GM21367 (cell line): ENCODE measurements around the gene CYB5R3.
"Not testable (repeated sequence)": the region's sequence is repeated elsewhere in the genome, so short reads cannot be mapped to it uniquely, and the experiment has no call there.

Source experiments
- ATAC-seq: cut with Tn5 transposase; IDR thresholded peaks from one replicate; pipeline ENCODE4 v1.9.1; 2021; ENCODE audit not compliant: unreplicated experiment

The CYB5R3 gene

DNA sequence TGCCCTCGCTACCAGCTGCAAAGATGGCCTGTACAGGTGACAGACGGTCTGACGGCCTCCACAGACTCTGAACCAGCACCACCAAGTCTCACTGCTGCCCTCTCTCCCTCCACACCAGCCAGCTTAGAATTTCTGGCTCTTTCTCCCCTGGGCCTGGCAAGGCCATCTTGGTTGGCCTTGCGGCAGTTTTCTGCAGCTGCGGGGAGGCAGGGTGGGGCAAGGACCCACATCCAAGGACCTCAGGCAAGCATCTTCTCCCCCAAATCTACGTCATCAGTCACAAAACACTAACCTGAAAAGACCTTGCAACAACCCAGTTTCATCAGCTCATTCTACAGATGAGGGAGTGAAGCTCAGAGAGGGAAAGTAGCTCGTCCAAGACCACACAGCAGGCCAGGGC, 22.8 kb downstream of the CYB5R3 start:
- no peak for ATAC-seq

DNA sequence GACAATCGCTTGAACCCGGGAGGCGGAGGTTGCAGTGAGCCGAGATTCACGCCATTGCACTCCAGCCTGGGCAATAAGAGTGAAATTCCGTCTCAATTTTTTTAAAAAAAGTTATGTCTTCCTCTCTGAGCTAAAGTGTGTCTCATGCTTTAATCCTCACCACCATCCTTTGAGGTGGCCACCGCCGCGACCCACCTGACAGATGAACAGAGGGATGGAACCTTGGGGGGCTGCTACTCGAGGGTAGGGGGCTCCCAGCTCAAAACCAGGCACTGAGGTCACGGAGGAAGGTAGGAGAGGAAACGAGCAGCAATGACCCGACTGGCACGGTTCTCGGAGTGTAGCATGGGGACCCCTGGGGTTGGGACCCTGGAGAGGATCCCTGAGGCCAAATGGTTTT, 23.8 kb downstream of the CYB5R3 start:
- no peak for ATAC-seq

DNA sequence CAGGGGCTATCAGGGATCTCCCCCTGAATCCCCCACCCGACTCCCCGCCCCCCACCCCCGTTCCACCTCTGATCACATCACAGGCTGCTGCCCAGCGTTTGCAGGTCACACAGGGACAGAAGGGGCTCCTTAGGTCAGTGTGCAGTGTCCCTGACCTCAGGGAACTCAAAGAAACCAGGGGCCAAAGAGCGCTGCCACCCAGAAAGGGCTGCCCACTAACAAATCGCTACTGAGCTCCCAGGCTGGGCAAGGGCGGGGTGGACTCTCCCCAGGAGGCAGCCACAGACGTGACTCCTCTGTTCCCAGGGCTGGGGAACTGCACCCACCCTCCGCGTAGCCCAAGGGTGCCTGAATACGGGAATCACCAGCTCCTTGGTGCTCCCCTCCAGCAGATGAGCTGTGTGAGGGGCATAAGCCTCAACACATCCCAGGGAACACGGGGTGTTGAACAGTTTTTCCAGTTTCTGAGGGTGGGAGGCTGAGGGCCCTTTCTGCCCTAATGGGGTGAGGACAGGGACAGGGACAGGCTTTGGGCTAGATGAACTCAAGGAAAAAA, 24.6 kb downstream of the CYB5R3 start:
- no peak for ATAC-seq

DNA sequence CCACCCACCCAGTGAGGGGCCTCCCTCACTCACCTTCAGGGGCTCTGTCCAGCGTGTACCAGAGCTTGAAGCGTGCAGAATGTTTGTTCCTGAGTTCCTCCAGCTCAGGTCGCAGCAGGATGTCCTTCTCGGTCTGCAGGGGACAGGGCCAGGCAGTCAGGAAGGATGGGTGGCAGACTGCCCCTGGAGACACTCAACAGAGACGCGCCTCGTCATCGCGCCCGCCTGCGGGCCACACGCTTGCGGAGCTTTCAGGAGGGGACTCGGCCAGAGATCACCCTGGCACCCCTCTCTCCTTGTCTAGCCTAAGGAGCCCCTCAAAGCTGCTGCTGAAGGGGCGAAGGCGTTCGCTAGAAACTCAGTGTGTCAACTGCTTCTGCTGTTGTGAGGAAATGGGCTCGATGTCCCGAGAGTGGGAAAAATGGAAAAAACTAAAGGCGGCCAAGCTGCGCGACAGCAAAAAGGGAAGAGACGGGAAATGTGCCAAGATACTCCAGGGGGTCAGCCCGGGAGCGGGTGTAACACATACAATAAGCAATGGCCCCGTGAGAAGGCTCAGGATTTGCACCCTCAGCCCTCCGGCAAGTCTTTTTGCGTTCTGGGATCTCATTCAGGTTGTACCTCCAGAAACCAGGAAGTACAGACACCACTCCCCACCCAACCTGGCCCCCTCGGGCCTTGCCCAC, 25.3 kb downstream of the CYB5R3 start:
- ATAC-seq = no peak

DNA sequence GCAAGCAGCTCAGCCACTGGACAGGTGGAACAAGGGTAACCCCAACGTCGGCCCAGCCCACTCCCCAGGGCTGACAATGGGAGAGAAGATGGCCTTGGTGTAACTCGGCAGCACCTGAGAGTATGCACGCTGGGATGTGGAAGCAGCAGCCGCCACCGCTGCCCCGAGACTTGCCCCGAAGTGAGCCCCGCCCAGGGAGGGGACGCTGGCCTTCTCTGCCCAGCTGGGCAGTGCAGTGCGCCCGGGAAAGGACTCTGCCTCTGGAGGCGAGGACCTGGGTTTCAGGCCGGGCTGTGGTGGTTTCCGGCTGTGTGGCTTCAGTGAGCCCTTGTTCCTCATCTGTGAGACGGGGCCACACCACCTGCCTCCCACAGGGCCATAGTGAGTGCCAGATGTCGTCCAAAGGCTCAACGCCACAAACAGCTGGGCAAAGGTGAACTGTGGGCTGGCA, 25.9 kb downstream of the CYB5R3 start:
- no peak for ATAC-seq

DNA sequence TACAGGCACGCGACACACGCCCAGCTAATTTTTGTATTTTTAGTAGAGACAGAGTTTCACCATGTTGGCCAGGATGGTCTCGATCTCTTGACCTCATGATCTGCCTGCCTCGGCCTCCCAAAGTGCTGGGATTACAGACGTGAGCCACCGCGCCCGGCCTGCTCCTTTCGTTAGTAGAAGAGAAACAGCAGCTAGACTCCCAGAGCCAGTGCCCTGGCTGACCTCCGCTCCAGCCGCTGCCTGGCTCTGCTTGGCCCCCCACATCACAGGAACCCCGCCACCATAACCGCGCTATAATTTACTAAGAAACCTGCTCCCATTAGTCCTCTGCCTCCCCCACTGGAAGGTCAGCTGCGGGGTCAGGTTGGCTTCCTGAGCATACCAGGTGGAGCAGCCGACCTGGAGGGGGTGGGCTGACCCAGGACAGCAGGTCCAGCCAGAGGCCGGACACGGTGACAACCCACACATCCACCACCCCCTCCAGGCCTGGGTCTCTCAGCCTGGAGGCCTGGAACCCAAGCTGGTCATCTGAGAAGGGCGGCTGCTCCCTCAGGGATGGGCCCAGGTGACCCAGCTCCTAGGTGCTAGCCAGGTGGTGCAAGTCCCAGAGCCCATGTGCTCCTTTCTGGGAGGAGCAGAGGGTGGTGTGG, 27.0 kb downstream of the CYB5R3 start:
- ATAC-seq = no peak

DNA sequence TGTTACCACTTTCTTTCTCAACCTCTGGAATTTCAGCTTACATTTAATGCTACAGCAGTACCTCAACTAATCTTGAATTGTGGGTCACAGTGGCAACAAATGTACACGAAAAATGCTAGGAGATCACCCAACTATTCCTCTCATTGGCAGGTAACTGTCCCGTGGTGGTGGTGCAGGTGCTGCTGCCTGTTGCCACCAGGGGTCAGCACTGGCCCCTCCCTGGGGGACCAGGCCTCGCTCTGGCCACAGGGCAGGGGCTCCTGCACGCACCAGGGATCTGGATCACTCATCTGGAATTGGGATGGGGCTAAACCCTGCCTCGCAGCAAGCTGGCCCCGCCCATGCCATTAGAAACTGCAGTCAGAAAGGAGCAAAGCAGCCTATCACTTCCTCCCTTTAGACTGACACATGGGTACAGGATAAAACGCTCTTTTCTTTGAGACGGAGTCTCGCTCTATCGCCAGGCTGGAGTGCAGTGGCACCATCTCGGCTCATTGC, 27.6 kb downstream of the CYB5R3 start:
- ATAC-seq = no peak

DNA sequence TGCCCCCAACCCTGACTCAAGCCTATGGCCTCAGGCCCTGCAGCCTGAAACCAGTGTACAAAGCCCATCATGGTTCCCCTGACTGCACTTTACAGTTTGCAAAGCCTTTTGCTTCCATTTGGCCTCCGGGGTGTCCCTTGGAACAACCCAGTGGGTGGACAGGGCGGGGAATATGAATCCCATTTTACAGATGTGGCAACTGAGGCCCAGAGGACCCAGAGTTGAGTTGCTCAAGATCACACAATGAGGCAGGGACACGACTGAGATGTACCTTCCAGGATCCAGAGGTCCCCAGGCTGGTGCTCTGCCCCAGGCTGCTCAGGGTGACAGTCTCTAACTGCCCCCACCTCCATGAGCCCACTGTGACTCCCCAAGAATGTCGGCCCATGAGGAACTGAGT, 29.1 kb downstream of the CYB5R3 start:
- ATAC-seq = no peak

DNA sequence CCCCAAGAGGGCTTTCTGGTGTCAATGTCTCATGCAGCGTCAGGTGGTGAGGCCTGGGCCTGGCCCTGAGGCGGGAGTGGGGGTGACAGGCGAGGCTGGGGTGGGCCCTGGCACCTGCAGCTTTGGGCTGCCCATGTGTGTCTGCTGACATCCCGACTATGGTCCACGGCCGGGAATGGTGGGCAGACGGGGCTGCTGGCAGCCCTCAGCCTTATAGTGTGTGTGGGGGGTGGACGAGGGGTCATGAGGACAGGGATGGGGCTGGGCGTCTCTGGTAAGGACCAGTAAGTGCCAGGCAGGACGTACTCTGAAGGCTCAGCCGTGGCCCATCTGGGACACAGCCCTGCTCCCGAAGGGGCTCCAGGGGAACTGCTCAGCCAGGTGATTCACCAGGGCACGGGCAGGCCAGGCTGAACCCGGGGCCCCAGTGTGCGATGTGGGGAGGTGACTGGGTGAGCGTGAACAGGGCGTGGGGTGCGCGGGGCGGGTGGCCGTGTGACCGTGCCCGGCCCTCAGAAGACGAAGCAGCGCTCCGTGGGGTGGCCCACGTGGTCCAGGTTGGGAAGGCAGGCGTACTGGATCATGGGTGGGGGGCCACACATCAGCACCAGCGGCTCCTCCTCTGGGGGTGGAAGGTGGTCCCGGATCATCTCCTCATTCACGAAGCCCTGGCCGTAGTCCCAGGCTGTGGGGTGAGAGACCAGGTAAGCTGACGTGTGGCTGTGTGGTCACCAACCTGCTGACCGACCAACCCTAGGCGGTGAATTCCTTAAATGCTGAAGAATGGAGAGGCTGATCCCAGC, 29.7 kb downstream of the CYB5R3 start:
- ATAC-seq = no peak

DNA sequence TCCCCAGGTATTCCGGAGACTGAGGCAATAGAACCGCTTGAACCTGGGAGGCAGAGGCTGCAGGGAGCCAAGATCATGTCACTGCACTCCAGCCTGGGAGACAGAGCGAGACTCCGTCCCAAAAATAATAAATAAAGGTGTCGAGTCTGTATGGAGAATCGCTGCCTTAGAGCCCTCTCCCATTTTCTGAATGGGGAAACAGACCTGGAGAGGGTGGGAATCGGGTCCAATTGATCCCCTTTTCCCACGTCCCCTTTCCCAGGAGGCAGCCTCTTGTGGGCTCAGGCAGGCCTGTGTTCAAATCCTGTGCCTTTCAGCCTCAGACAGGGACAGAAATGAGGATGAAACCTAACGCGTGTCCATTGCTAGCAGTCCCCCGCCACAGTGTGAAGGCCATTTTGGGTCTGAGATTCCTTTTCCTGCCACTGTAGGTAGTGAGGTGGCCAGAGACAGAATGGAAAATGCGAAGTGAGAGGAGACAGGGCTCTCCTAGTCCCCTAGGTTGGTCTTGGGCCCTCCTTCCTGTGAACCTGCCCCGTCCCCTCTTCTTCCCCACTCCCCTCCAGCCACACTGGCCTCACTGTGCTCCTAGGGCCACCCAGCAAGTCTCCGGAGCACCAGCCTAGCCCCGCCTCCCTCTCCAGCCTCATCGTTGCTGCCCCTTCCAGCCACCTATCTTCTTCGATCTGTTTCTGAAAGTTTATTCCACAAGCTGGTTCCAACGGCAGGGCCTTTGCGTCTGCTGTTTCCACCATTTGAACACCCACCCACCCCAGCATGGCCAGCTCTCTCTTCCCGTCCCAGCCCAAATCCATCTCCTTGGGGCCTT, 31.8 kb downstream of the CYB5R3 start:
- ATAC-seq = no peak

DNA sequence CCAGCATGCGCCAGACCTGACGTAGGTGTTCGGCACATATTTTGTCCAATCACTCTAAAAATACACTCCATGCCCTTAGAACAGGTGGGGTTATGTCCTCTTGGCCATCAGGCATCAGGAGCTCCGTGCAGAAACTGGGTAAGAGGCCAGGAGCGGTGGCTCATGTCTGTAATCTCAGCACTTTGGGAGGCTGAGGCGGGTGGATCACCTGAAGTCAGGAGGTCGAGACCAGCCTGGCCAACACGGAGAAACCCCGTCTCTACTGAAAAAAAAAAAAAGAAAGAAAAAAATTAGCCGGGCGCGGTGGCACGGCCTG, 33.4 kb downstream of the CYB5R3 start:
- not testable (repeated sequence) for ATAC-seq

DNA sequence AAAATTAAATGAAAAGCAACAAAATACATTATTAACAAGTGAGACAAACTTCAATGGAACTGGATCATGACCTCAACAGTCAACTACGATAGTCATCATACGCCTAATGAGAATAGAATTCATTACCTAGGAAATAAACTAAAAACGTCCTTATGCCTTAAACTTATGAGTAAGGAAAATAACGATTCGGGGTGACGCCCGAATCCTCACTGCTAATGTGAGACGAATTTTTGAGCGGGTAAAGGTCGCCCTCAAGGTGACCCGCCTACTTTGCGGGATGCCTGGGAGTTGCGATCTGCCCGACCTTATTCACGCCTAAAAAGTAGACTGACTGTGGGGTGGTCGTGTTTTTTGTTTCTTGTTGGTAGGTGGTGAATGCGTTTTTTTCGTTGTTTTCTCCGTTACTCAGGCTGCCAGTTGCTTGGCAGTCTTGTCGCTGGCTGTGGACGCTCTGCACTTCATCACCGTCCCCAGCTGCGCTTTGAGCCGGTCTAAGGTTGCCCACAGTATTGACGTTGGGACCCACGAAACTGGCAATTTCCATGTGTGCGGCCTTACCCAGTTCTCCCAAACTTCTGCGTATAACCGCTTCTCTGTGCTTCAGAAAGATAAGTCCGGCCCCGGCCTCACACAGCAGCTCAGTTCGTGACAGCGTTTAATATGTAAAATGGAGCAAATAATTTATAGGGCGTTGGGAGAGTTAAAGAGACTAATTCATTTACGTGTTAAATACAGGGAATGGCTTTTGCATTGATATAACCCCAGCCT, 33.9 kb downstream of the CYB5R3 start:
- peak; percentile 49 for ATAC-seq

DNA sequence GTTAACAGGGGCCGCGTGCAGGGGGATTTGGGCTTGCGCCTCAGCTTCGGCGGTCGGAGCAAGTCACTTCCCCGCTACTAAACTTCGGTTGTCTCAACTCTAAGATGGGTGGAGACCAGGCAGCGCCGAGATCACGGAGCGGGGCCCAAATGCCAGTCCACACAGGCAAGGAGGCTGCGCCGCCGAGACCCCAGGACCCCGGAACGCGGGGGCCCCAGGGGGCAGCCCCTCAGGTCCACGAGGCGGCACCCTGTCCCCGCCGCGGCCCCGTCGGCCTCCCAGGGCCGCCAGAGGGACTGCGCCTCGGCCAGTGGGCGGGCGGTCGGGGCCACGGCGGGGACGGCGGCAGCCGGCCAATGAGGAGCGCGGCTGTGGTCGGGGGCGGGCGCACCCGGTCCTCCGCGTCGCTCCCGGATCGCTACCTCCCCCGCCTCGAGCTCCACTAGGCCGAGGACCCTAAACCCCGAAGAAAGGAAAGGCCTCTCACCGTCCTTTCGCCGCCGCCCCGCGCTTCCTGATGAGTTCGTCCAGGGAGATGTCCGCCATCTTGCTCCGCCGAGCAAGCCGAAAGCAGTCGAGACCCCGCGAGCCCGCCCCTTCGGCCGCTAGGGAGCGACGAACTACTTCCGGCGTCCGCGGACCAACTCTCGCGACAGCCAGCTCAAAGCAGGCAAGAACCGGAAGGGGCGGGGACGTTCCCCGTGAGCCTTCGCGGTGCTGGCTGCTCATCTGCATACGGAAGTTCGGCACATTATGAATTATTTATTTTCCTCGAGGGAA, 34.7 kb downstream of the CYB5R3 start, which contains the start of gene POLDIP3:
Gene POLDIP3, minus strand, starts transcription at position 572 of the 780 bp plus-strand sequence. Its CDS starts 26 bp downstream, at position 546.
- ATAC-seq = peak; percentile 54

DNA sequence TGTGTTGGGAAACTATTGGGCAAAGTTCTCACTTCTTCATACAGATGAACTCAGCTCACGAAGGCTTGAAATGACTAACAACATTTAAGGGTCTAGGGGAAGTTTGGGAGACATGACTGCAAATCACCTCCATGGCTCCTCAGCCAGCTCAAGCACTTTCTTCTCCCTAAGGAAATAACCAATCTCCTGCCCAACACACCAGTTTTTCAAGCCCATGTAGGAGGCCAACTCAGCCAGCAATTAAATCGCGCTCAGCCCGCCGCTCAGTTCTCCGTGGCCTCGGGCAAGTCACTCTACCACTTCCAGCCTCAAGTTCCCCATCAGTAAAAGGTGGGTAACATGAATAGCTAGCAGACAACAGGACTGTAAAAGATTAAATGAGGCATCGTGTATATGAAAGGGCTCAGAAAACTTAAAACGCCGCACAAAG, 35.3 kb downstream of the CYB5R3 start:
- ATAC-seq = no peak

DNA sequence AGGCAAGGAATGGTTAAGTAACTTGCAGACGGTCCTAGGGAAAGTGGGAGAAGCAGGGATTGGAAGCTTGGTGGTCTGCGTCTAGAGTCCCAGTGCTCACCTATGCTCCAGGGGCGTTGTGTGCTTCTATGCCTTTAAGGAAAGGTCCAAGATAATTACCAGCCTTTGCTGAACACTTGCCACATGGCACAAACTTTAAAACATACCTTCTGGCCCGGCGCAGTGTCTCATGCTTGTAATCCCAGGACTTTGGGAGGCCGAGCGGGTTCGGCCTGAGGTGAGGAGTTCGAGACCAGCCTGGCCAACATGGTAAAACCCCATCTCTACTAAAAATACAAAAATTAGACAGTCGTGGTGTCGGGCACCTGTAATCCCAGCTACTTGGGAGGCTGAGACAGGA, 36.9 kb downstream of the CYB5R3 start:
- no peak for ATAC-seq

DNA sequence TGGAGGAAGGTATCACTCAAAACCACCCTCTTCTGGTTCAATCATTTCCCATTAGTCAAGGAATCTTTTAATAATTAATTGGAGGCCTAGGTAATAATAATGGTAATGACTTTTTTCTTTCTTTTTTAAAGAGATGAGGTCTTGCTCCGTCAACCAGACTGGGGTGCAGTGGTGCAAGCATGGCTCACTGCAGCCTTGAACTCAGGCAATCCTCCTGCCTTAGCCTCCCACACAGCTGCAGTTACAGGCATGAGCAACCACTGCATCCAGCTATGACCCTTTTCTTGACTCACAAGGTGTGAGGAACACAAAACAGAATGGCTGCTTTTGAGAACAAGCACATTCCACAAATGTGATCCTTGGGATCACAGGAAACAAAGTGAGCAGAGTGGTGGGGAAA, 38.1 kb downstream of the CYB5R3 start:
- no peak for ATAC-seq

DNA sequence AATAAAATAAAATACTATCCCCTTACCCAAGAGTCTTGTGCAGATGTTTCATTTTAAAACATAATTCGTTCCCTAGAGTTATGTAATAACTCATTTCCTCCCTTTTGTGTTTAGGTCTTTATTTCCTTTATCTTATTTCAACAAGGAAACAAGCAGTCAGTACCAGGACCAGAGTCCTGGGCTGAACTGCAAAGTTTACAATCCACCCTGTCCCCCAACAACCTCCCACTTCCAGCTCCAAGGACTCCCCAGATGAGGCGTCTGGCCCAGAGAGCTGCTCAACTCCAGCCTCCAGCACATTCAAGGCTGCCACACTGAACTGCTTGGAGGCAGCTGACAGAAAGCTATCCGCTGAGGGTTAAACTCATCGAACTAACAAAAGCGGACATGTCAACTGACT, 39.0 kb downstream of the CYB5R3 start:
- ATAC-seq = no peak

DNA sequence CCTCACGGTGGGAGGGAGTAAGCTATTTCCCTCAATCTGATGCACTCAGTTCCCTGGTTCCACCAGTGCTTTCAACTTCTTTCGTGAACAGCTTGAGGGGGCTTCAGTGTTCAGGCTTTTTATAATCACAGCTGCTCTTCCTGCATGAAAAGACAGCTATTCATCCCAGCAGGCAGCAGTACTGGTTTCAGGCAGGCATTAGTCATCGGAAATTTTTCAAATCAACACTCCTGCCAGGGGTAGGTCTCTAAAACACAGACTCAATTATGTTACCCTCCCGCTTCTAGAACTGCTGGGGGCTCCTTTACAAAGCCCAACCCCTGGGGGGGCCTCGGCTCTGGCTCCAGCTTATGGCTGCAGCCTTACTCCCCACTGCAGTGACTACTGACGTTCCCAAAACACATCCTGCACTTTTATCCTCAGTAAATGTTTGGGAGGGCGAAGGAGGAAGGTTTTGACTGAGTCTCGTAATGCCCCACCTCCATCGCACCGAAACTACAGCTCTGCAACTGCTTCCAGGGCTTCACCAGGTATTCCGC, 40.3 kb downstream of the CYB5R3 start:
- no peak for ATAC-seq
